Stimulated activated CD8-positive, alpha-beta memory T cell treated with anti-CD3 and anti-CD28 coated beads, Interleukin-12 subunit alpha, Interleukin-12 subunit beta, amount 100 ng/mL, for 24 hours (primary cell): ENCODE data around the gene SLBP.

Source experiments
- DNase-seq: peaks from one replicate; pipeline ENCODE4 v3.0.0-alpha.2; 2020; ENCODE audit errors: extremely low read depth

SLBP gene

DNA sequence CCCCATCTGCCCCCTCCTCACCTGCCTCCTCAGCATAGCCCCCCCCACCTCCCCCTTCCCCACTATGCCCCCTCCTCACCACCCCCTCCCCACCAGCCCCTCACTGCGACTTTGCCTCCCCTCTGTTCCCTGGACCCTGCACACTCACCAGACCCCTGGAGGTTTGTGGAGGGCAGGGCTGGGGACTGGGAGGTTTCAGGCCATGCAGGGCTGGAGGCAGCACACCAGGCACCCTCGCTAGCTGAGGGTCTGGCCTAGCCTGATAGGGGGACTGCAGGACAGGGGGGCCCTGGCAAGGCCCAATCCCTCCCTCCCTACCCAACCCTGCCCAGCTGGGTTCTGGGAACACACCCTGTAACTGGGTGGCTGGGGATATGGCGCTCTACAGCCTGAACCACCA, 37.3 kb upstream of the SLBP start:
- DNase-seq, result no peak

GRCh38 chr4:1748465-1748995, 36.4 kb upstream of the SLBP start:
- DNase-seq, result peak; percentile 62

DNA sequence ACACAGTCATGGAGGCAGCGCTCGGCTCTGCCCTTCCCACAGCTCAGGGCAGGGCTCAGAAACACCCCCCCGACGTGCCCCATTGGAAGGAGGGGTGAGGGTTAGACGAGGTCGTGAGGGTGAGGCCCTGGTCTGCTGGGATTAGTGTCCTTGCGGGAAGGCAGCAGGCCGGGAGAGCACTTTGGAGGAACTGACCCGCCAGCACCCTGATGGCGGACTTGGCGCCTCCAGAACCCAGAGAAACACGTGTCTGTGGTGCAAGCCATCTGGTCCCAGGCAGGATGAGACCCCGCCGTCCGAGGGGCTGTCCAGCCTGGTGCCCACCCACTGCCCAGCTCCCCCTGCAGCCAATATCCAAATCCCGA, 35.5 kb upstream of the SLBP start:
- no peak for DNase-seq

- DNase-seq, result no peak
Observed at GRCh38 chr4:1746919-1747602, 34.9 kb upstream of the SLBP start.

DNA sequence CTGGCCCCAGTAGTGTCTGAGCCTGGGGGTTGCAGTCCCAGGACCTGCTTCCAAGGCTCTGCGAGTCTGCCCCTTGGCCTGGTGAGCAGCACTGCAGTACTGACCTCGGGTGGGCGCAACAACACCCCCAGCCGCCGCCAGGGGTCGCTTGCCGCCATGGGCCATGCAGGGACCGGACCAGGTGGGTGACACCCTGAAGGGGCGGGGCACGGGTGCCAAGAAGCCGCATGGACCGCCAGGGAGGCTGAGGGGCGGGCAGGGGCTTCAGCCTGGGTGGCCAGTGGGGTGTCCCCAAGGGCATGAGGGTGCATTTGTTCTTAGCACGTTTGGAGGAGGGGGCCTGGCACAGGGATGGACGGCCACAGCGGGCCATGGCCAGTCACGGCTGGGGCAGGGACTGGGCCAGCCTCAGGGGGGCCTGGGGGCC, 34.2 kb upstream of the SLBP start:
- DNase-seq, result peak; percentile 63

GRCh38 chr4:1745697-1746096, 33.6 kb upstream of the SLBP start:
- no peak for DNase-seq

DNA sequence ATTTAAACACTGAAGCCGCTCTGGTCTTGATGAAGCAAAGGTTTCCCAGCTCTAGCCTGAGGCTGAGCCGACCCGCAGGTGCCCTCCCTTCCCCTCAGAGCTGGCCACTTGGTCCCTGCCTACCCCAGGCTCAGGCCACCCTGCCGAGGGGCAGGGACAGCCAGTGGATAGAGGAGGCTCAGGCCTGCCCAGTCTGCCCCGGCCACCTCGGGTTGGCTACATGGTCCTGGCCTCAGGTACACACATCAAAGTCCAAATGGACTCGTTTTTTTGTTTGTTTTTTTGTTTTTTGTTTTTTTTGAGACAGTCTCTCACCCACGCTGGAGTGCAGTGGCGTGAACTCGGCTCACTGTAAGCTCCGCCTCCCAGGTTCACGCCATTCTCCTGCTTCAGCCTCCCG, 33.0 kb upstream of the SLBP start:
- DNase-seq, result no peak

DNA sequence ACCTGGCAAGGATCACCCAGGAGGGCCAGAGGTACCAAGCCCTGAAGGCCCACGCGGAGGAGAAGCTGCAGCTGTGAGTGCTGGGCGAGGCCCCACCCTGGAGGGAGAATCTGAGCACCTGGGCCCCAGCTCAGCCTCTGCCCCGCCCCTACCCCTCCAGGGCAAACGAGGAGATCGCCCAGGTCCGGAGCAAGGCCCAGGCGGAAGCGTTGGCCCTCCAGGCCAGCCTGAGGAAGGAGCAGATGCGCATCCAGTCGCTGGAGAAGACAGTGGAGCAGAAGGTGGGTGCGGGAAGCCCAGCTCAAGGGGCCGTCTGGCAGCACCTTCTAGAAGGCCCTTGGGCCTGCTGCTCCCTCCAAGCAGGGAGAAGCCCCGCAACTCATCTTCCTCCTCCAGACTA, 32.4 kb upstream of the SLBP start:
- no peak for DNase-seq

DNA sequence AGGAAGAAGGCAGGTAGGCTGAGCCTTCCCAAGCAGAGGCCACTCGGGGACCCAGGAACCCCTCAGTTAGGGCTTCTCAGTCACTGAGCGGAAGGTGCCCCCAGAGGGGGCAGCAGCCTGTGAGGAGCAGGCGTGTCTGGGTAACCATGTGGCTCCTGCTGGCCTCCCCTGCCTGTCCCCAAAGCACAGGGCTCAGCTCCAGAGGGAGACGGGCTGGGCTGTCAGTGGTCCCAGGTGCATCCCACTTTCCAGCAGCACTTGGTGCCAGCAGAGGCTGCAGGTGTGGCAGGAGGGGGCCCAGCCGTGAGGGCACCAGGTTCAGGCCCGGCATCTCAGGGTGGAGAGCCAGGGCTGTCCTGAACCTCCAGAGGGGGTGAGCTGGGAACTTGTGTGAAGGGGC, 31.9 kb upstream of the SLBP start:
- DNase-seq, result no peak

- no peak for DNase-seq
Observed at GRCh38 chr4:1743551-1743950, 31.4 kb upstream of the SLBP start.

DNA sequence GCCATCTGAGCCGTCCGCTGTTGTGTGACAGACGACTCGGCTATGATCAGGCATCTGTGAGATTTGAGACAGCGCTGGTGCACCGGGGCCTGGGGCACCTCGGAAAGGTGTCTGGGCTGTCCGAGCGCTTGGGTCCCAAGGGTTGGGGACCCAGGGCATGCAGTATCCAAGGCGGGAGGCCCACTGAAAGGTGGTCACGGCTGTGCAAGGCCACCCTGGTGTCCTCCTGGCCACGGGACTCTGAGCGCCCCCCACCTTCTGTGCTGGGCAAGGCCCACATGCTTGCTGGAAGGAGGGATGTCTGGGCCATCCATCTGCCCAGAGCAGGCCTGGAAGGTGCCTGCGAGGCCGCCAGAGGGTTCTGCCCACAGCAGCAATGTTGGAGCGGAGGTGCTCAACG, 29.1 kb upstream of the SLBP start:
- no peak for DNase-seq

- DNase-seq, result no peak
Observed at GRCh38 chr4:1740021-1740545, 28.0 kb upstream of the SLBP start.

- DNase-seq, result no peak
Observed at GRCh38 chr4:1739358-1739757, 27.2 kb upstream of the SLBP start.

GRCh38 chr4:1738410-1738809, 26.3 kb upstream of the SLBP start:
- DNase-seq, result no peak

GRCh38 chr4:1737666-1738065, 25.5 kb upstream of the SLBP start:
- no peak for DNase-seq

- DNase-seq, result no peak
Observed at GRCh38 chr4:1736812-1737211, 24.7 kb upstream of the SLBP start.

DNA sequence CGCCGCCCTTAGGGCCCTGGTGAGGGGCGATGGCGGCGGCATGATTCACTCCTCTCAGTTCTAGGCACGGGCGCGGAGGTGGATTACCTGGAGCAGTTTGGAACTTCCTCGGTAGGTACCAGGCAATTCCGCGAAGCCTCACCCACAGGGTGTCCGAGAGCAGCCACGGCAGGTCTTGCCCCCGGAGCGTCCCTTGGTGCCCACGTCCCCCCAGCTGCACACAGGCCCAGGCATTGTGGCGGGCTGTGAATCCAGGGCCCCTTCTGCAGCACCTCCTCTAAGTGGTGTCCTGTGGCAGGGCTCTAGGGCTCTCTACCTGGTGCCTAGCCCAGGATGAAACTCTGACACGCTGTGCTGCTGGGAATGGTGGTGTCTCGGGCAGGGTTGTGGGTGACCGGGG, 23.1 kb upstream of the SLBP start:
- DNase-seq, result no peak

DNA sequence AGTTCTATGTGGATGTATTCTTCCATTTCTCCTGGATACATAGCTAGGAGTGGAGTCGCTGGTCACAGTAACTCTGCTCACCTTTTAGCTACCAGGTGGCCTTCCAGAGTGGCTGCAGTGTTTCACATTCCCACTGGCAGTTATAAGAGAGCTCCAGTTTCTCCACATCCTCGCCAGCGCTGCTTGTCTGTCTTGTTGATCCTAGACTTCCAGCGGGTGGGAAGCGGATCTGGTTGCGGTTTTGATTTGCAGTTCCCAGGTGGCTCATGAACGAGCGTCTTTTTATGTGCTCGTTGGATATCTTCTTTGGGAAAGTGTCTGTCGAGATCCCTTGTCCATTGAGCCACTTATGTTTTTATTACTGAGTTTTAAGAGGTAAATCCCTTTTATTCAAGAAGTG, 20.8 kb upstream of the SLBP start:
- DNase-seq, result no peak

DNA sequence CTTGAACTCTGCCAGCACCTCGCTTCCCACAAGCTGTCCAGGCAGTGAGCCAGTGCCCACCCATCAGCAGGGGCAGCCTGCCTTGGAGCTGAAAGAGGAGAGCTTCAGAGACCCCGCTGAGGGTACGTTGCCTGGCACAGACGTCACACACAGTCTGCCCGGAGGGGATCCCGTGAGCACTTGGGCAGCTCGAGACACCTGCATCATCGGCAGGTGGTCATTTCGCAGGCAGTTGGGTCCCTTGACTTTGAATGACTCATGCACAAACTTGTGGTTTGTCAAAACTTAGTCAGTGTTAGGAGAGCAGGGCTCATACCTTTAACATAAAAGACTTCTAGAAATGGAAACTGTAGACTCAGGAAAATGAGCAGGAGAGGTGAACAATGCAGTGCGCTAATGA, 19.1 kb upstream of the SLBP start:
- no peak for DNase-seq

DNA sequence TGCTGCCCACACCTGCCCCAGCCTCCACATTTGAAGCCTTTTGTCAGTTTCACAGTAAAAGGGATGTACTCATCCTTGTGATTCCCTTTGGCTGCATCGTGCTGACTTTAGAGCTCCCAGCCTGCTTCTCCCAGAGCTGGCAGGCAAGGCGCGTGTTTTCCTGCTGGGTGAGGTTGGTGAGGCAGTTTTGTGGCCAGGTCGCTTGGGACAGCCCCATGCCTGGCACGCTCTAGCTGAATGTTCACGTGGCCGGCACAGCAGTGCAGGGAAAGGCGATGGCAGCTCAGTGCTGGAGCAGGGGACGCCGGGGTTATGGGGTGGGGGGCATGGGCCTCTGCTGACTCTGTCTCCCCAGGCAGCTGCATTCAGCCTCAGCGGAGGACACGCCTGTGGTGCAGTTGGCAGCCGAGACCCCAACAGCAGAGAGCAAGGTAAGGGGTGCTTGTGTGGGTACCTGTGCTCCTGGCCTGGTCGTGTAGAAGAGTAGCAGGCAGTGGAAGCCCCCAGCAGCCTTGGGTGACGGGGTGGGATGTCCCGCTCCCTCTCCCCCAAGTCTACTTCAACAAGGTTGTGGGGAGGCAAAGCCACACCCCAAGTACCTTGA, 18.5 kb upstream of the SLBP start:
- DNase-seq, result no peak

DNA sequence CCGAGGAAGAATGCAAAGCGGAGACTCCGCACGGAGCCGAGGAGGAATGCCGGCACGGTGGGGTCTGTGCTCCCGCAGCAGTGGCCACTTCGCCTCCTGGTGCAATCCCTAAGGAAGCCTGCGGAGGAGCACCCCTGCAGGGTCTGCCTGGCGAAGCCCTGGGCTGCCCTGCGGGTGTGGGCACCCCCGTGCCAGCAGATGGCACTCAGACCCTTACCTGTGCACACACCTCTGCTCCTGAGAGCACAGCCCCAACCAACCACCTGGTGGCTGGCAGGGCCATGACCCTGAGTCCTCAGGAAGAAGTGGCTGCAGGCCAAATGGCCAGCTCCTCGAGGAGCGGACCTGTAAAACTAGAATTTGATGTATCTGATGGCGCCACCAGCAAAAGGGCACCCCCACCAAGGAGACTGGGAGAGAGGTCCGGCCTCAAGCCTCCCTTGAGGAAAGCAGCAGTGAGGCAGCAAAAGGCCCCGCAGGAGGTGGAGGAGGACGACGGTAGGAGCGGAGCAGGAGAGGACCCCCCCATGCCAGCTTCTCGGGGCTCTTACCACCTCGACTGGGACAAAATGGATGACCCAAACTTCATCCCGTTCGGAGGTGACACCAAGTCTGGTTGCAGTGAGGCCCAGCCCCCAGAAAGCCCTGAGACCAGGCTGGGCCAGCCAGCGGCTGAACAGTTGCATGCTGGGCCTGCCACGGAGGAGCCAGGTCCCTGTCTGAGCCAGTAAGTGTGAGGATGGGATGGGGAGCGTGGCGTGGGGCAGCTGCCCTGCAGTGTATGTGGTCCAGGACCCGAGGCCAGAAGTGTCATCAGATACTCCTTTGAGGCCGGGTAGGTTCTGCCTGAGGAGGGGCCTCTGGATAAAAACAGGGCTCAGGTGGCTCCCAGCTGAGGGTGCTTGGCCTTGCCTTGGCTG, 16.2 kb upstream of the SLBP start:
- DNase-seq, result no peak
